Neural cell (in vitro differentiated cells): ENCODE data around the gene GNG12.

Source experiments
- CTCF ChIP-seq: fragments of 450-650 bp; IDR thresholded peaks from 2 replicates; pipeline ENCODE4 v1.5.1; 2014; ENCODE audit warnings: antibody characterized with exemption, mild to moderate bottlenecking, moderate library complexity; ENCODE audit not compliant: poor library complexity, severe bottlenecking
- EZH2 ChIP-seq: fragments of 200-600, 300-800 bp; shearing (Covaris generic), sonication (generic); IDR thresholded peaks from 2 replicates; pipeline ENCODE4 v1.6.1; 2014; ENCODE audit warnings: antibody characterized with exemption, low read length, borderline replicate concordance, mild to moderate bottlenecking; ENCODE audit not compliant: insufficient read depth, poor library complexity, severe bottlenecking

- TF ChIP-seq EZH2 (no peak), CTCF (no peak)
Measured at GRCh38 chr1:67704351-67704750, 128.9 kb downstream of the GNG12 start.
